ENCODE results near the gene FREM1. TPM values are rescaled to one million over a fixed set of nuclear protein-coding genes. Genes with fewer than 3 reads are reported as not detected.

FREM1 gene
- total RNA-seq, 1 donor from 2014 or later, result 7.0 TPM

- ATAC-seq, result no peak
- intact Hi-C loops (cut with DNase I), result loop anchor here (10.0 kb wide), 1 partner anchor 147 kb away; no protein-coding TSS in a partner anchor
Observed at GRCh38 chr9:14761584-14761983, 148.6 kb downstream of the FREM1 start.

GRCh38 chr9:14760060-14760459, 150.2 kb downstream of the FREM1 start:
- Histone ChIP-seq H3K27me3 (no peaks in the 10 kb centered on the region), H3K4me3 (no peak overlapping the region), H3K27ac (no peak overlapping the region), H3K9me3 (no peaks in the 10 kb centered on the region), H3K36me3 (no peaks in the 10 kb centered on the region), H3K4me1 (no peaks in the 10 kb centered on the region)
- intact Hi-C loops (cut with DNase I), result loop anchor here (10.0 kb wide), 1 partner anchor 145 kb away; no protein-coding TSS in a partner anchor
- TF ChIP-seq, protein P1, sequence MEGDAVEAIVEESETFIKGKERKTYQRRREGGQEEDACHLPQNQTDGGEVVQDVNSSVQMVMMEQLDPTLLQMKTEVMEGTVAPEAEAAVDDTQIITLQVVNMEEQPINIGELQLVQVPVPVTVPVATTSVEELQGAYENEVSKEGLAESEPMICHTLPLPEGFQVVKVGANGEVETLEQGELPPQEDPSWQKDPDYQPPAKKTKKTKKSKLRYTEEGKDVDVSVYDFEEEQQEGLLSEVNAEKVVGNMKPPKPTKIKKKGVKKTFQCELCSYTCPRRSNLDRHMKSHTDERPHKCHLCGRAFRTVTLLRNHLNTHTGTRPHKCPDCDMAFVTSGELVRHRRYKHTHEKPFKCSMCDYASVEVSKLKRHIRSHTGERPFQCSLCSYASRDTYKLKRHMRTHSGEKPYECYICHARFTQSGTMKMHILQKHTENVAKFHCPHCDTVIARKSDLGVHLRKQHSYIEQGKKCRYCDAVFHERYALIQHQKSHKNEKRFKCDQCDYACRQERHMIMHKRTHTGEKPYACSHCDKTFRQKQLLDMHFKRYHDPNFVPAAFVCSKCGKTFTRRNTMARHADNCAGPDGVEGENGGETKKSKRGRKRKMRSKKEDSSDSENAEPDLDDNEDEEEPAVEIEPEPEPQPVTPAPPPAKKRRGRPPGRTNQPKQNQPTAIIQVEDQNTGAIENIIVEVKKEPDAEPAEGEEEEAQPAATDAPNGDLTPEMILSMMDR (IDR thresholded peaks at IDR 0.05), result no peak
- DNase-seq (no peak), ATAC-seq (no peak)

More at GRCh38 chr9:14761584-14761983, 148.6 kb downstream of the FREM1 start:
- Histone ChIP-seq H3K4me1 (no peaks in the 10 kb centered on the region), H3K27me3 (no peaks in the 10 kb centered on the region), H3K36me3 (no peaks in the 10 kb centered on the region), H3K9me3 (no peaks in the 10 kb centered on the region), H3K4me3 (no peak overlapping the region), H3K27ac (no peak overlapping the region)
- TF ChIP-seq, protein P1 (IDR thresholded peaks at IDR 0.05), result no peak
- DNase-seq, result no peak

DNA sequence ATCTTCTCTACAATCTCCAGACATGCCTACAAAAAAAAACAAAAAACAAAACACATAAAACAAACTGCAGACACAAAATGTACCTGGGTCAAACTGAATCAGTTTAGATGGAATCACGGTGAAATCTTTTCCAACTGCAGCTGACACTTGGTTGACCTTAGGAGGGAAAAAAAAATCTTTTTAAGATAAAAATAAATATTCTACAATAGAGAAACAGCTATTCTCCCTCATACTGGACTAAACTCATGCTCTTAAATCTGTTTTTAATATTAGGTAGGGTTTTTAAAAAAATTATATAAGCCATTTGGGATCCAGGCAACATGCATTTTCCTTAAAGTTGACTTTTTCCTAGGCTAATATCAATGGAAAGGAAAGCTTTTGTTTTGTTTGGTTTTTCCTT, 153.9 kb downstream of the FREM1 start:
- Histone ChIP-seq H3K4me1 (no peaks in the 10 kb centered on the region), H3K9me3 (no peaks in the 10 kb centered on the region), H3K27me3 (no peaks in the 10 kb centered on the region), H3K4me3 (no peak overlapping the region), H3K27ac (no peak overlapping the region), H3K36me3 (no peaks in the 10 kb centered on the region)
- no peak for ATAC-seq
- TF ChIP-seq, protein P1 (IDR thresholded peaks at IDR 0.05), result no peak
- DNase-seq, result no peak
- intact Hi-C loops (cut with DNase I), result no loop called here

GRCh38 chr9:14752871-14753270, 157.4 kb downstream of the FREM1 start:
- H3K27ac ChIP-seq, result no peak overlapping the region
- intact Hi-C loops (cut with DNase I), result no loop called here
- ATAC-seq, result no peak
- DNase-seq, result no peak
- H3K9me3 ChIP-seq, result no peaks in the 10 kb centered on the region
- H3K36me3 ChIP-seq, result no peaks in the 10 kb centered on the region
- H3K4me1 ChIP-seq, result no peaks in the 10 kb centered on the region
- H3K4me3 ChIP-seq, result no peak overlapping the region
- TF ChIP-seq, protein P1 (IDR thresholded peaks at IDR 0.05), result no peak
- H3K27me3 ChIP-seq, result no peaks in the 10 kb centered on the region

- no peaks in the 10 kb centered on the region for H3K4me1 ChIP-seq
- H3K36me3 ChIP-seq, result no peaks in the 10 kb centered on the region
- no peak overlapping the region for H3K27ac ChIP-seq
- TF ChIP-seq, protein P1 (IDR thresholded peaks at IDR 0.05), result no peak
- ATAC-seq, result no peak
- H3K4me3 ChIP-seq, result no peak overlapping the region
- H3K9me3 ChIP-seq, result no peaks in the 10 kb centered on the region
- intact Hi-C loops (cut with DNase I), result no loop called here
- DNase-seq, result no peak
- no peaks in the 10 kb centered on the region for H3K27me3 ChIP-seq
Observed at GRCh38 chr9:14752271-14752670, 158.0 kb downstream of the FREM1 start.

GRCh38 chr9:14750821-14751220, 159.4 kb downstream of the FREM1 start:
- H3K4me3 ChIP-seq, result no peak overlapping the region
- H3K9me3 ChIP-seq, result no peaks in the 10 kb centered on the region
- ATAC-seq (no peak), DNase-seq (no peak)
- intact Hi-C loops (cut with DNase I), result no loop called here
- H3K36me3 ChIP-seq, result no peaks in the 10 kb centered on the region
- H3K27ac ChIP-seq, result no peak overlapping the region
- no peaks in the 10 kb centered on the region for H3K4me1 ChIP-seq
- no peaks in the 10 kb centered on the region for H3K27me3 ChIP-seq
- TF ChIP-seq, protein P1 (IDR thresholded peaks at IDR 0.05), result no peak
